ENCODE results near the gene EXOC2.

Gene EXOC2

GRCh38 chr6:657743-658142 is 35.2 kb downstream of the EXOC2 start:
- TF ChIP-seq CREB1 (IDR thresholded peaks at IDR 0.05; ENCODE audit: low read depth), result no peak
- no peak for TF ChIP-seq TEAD4 (IDR thresholded peaks at IDR 0.05)
- no peak for TF ChIP-seq EP300 (IDR thresholded peaks at IDR 0.05; ENCODE audit: borderline replicate concordance)
- TF ChIP-seq TAF1 (IDR thresholded peaks at IDR 0.05; ENCODE audit: low read depth), result no peak
- TF ChIP-seq TCF12 (IDR thresholded peaks at IDR 0.05; ENCODE audit: low read depth), result no peak
- TF ChIP-seq YY1 (IDR thresholded peaks at IDR 0.05; ENCODE audit: low read depth), result no peak
- TF ChIP-seq CEBPB (IDR thresholded peaks at IDR 0.05), result no peak
- no peak for TF ChIP-seq NFIC (IDR thresholded peaks at IDR 0.05)
- TF ChIP-seq REST (IDR thresholded peaks at IDR 0.05; ENCODE audit: low read depth), result no peak
- TF ChIP-seq USF1 (IDR thresholded peaks at IDR 0.05), result no peak
- no peak for TF ChIP-seq FOXM1 (IDR thresholded peaks at IDR 0.05; ENCODE audit: borderline replicate concordance, low read depth)
- no peak for TF ChIP-seq RAD21 (IDR thresholded peaks at IDR 0.05; ENCODE audit: low read depth)
- TF ChIP-seq EGR1 (IDR thresholded peaks at IDR 0.05), result no peak
- no peak for TF ChIP-seq MAX (IDR thresholded peaks at IDR 0.05)

- TF ChIP-seq YY1 (IDR thresholded peaks at IDR 0.05; ENCODE audit: low read depth) (no peak), EP300 (IDR thresholded peaks at IDR 0.05; ENCODE audit: borderline replicate concordance) (no peak), CREB1 (IDR thresholded peaks at IDR 0.05; ENCODE audit: low read depth) (no peak), EGR1 (IDR thresholded peaks at IDR 0.05) (no peak), FOXM1 (IDR thresholded peaks at IDR 0.05; ENCODE audit: borderline replicate concordance, low read depth) (no peak), RAD21 (IDR thresholded peaks at IDR 0.05; ENCODE audit: low read depth) (no peak), MAX (IDR thresholded peaks at IDR 0.05) (no peak), TAF1 (IDR thresholded peaks at IDR 0.05; ENCODE audit: low read depth) (no peak), TEAD4 (IDR thresholded peaks at IDR 0.05) (no peak), ZBTB7A (IDR thresholded peaks at IDR 0.05; ENCODE audit: low read depth) (no peak), NFIC (IDR thresholded peaks at IDR 0.05) (no peak), CEBPB (IDR thresholded peaks at IDR 0.05) (no peak)
These were observed 36.3 kb downstream of the EXOC2 start, which contains the start of gene HUS1B for GRCh38 chr6:656460-657252. HUS1B (minus strand) TSS chr6:657100; CDS start chr6:656944, 156 bp downstream.

- TF ChIP-seq CEBPB (IDR thresholded peaks at IDR 0.05), result no peak
- no peak for TF ChIP-seq CREB1 (IDR thresholded peaks at IDR 0.05; ENCODE audit: low read depth)
- no peak for TF ChIP-seq USF1 (IDR thresholded peaks at IDR 0.05)
- TF ChIP-seq EGR1 (IDR thresholded peaks at IDR 0.05), result no peak
- no peak for TF ChIP-seq FOXM1 (IDR thresholded peaks at IDR 0.05; ENCODE audit: borderline replicate concordance, low read depth)
- no peak for TF ChIP-seq TCF12 (IDR thresholded peaks at IDR 0.05; ENCODE audit: low read depth)
- TF ChIP-seq REST (IDR thresholded peaks at IDR 0.05; ENCODE audit: low read depth), result no peak
- no peak for TF ChIP-seq TAF1 (IDR thresholded peaks at IDR 0.05; ENCODE audit: low read depth)
- no peak for TF ChIP-seq TEAD4 (IDR thresholded peaks at IDR 0.05)
- TF ChIP-seq NFIC (IDR thresholded peaks at IDR 0.05), result no peak
- TF ChIP-seq YY1 (IDR thresholded peaks at IDR 0.05; ENCODE audit: low read depth), result no peak
- TF ChIP-seq RAD21 (IDR thresholded peaks at IDR 0.05; ENCODE audit: low read depth), result no peak
- no peak for TF ChIP-seq ZBTB7A (IDR thresholded peaks at IDR 0.05; ENCODE audit: low read depth)
- no peak for TF ChIP-seq MAX (IDR thresholded peaks at IDR 0.05)
- TF ChIP-seq EP300 (IDR thresholded peaks at IDR 0.05; ENCODE audit: borderline replicate concordance), result no peak
These were observed 38.8 kb downstream of the EXOC2 start for GRCh38 chr6:654136-654535.

- TF ChIP-seq CREB1 (IDR thresholded peaks at IDR 0.05; ENCODE audit: low read depth) (no peak), TAF1 (IDR thresholded peaks at IDR 0.05; ENCODE audit: low read depth) (no peak), EP300 (IDR thresholded peaks at IDR 0.05; ENCODE audit: borderline replicate concordance) (no peak), USF1 (IDR thresholded peaks at IDR 0.05) (no peak), TCF12 (IDR thresholded peaks at IDR 0.05; ENCODE audit: low read depth) (no peak), REST (IDR thresholded peaks at IDR 0.05; ENCODE audit: low read depth) (no peak), YY1 (IDR thresholded peaks at IDR 0.05; ENCODE audit: low read depth) (no peak), EGR1 (IDR thresholded peaks at IDR 0.05) (no peak), CEBPB (IDR thresholded peaks at IDR 0.05) (no peak), MAX (IDR thresholded peaks at IDR 0.05) (no peak), NFIC (IDR thresholded peaks at IDR 0.05) (no peak)
These were observed 40.1 kb downstream of the EXOC2 start for GRCh38 chr6:652865-653264.
